ENCODE results near the gene AK5. TPM values are rescaled to one million over a fixed set of nuclear protein-coding genes. Genes with fewer than 3 reads are reported as not detected.

Gene AK5
- total RNA-seq, 1 donor from 2014 or later = 1.8 TPM

GRCh38 chr1:77447669-77448068, 165.8 kb downstream of the AK5 start:
- Histone ChIP-seq H3K4me3 (ENCODE audit: low read depth, low read length) (no peak overlapping the region), H3K36me3 (ENCODE audit: control insufficient read depth, insufficient read depth, low read length) (no peaks in the 10 kb centered on the region), H3K27me3 (ENCODE audit: control insufficient read depth, insufficient read depth, low read length) (no peaks in the 10 kb centered on the region)
- DNase-seq (ENCODE audit: low read depth) = no peak
- TF ChIP-seq CTCF (IDR thresholded peaks at IDR 0.05; ENCODE audit: insufficient read depth, low read length, poor library complexity, severe bottlenecking) = no peak

- no peak for TF ChIP-seq CTCF (IDR thresholded peaks at IDR 0.05; ENCODE audit: insufficient read depth, low read length, poor library complexity, severe bottlenecking)
- H3K27me3 ChIP-seq (ENCODE audit: control insufficient read depth, insufficient read depth, low read length) = no peaks in the 10 kb centered on the region
- no peak for DNase-seq (ENCODE audit: low read depth)
- no peak overlapping the region for H3K4me3 ChIP-seq (ENCODE audit: low read depth, low read length)
- H3K36me3 ChIP-seq (ENCODE audit: control insufficient read depth, insufficient read depth, low read length) = no peaks in the 10 kb centered on the region
Observed at GRCh38 chr1:77459881-77460280, 178.1 kb downstream of the AK5 start.

GRCh38 chr1:77461691-77462090, 179.9 kb downstream of the AK5 start:
- Histone ChIP-seq H3K4me3 (ENCODE audit: low read depth, low read length) (no peak overlapping the region), H3K36me3 (ENCODE audit: control insufficient read depth, insufficient read depth, low read length) (no peaks in the 10 kb centered on the region), H3K27me3 (ENCODE audit: control insufficient read depth, insufficient read depth, low read length) (no peaks in the 10 kb centered on the region)
- DNase-seq (ENCODE audit: low read depth) = no peak
- TF ChIP-seq CTCF (IDR thresholded peaks at IDR 0.05; ENCODE audit: insufficient read depth, low read length, poor library complexity, severe bottlenecking) = no peak

GRCh38 chr1:77463216-77463615, 181.4 kb downstream of the AK5 start:
- Histone ChIP-seq H3K36me3 (ENCODE audit: control insufficient read depth, insufficient read depth, low read length) (no peaks in the 10 kb centered on the region), H3K27me3 (ENCODE audit: control insufficient read depth, insufficient read depth, low read length) (no peaks in the 10 kb centered on the region), H3K4me3 (ENCODE audit: low read depth, low read length) (no peak overlapping the region)
- TF ChIP-seq CTCF (IDR thresholded peaks at IDR 0.05; ENCODE audit: insufficient read depth, low read length, poor library complexity, severe bottlenecking) = no peak
- DNase-seq (ENCODE audit: low read depth) = no peak

- no peaks in the 10 kb centered on the region for H3K36me3 ChIP-seq (ENCODE audit: control insufficient read depth, insufficient read depth, low read length)
- H3K27me3 ChIP-seq (ENCODE audit: control insufficient read depth, insufficient read depth, low read length) = no peaks in the 10 kb centered on the region
- no peak overlapping the region for H3K4me3 ChIP-seq (ENCODE audit: low read depth, low read length)
- no peak for DNase-seq (ENCODE audit: low read depth)
- no peak for TF ChIP-seq CTCF (IDR thresholded peaks at IDR 0.05; ENCODE audit: insufficient read depth, low read length, poor library complexity, severe bottlenecking)
Observed at GRCh38 chr1:77465139-77465538, 183.3 kb downstream of the AK5 start.

GRCh38 chr1:77465922-77466321, 184.1 kb downstream of the AK5 start:
- TF ChIP-seq CTCF (IDR thresholded peaks at IDR 0.05; ENCODE audit: insufficient read depth, low read length, poor library complexity, severe bottlenecking) = no peak

More at GRCh38 chr1:77465922-77466321, 184.1 kb downstream of the AK5 start:
- Histone ChIP-seq H3K4me3 (ENCODE audit: low read depth, low read length) (no peak overlapping the region), H3K36me3 (ENCODE audit: control insufficient read depth, insufficient read depth, low read length) (no peaks in the 10 kb centered on the region), H3K27me3 (ENCODE audit: control insufficient read depth, insufficient read depth, low read length) (no peaks in the 10 kb centered on the region)
- DNase-seq (ENCODE audit: low read depth) = no peak

Data from kidney epithelial cell (primary cell).